HepG2 (cell line): ENCODE data around the gene PPP1R1A. TPM values are rescaled to one million over a fixed set of nuclear protein-coding genes. Genes with fewer than 3 reads are reported as not detected.

Experiments
- ATAC-seq: fragments of 200-7000 bp; cut with Tn5 transposase; 3 replicates; pipeline ENCODE4 v1.9.1; 2020; ENCODE audit warnings: mild to moderate bottlenecking, moderate library complexity
- BruUV-seq: library from RNA; stranded (reverse); fragments of 400-500 nt; replicated peaks from 2 replicates; lab custom pipeline; 2021; lab: Mats Ljungman, UMichigan
- CTCF ChIA-PET: fragments of 300-600 bp; formaldehyde crosslinking; extraction: SDS; loops from one replicate; lab custom pipeline; 2021; ENCODE audit warnings: low total read pairs, inconsistent platforms, low intra/inter-chr PET ratio; lab: Yijun Ruan, JAX
- POLR2A ChIA-PET: fragments of 350-600 bp; sonication (Branson Sonifier 250); formaldehyde crosslinking; loops from one replicate; lab custom pipeline; 2020; ENCODE audit warnings: antibody characterized with exemption, inconsistent platforms; lab: Yijun Ruan, JAX
- DNase-seq: peaks from one replicate; pipeline ENCODE4 v3.0.0-alpha.2; 2015; ENCODE audit warnings: low spot score
- FAIRE-seq: peaks from 3 replicates; lab custom pipeline; 2011; peaks lifted over from hg19 to GRCh38; lab: Jason Lieb, UNC
- H2AFZ ChIP-seq: one replicate; pipeline ENCODE4 v1.6.1; 2011; ENCODE audit warnings: low read length, inconsistent platforms
- H3K27ac ChIP-seq: fragments of 300-600 bp; 3 replicates; pipeline ENCODE4 v1.8.0; 2011; ENCODE audit warnings: mixed run types, mild to moderate bottlenecking, mixed read lengths, low read length, inconsistent platforms; ENCODE audit not compliant: insufficient read depth; ENCODE audit errors: extremely low read length
- H3K27me3 ChIP-seq, 2 experiments: fragments of 200-600 bp in 1 of 2; 2 replicates in 1 of 2; 3 replicates in 1 of 2; pipeline versions ENCODE4 v1.6.0 to v1.8.0; 2011; ENCODE audit warnings: low read length in 2 of 2, mild to moderate bottlenecking in 2 of 2, moderate library complexity in 2 of 2, inconsistent platforms in 1 of 2; ENCODE audit not compliant: insufficient read depth in 2 of 2, control insufficient read depth in 1 of 2
- H3K36me3 ChIP-seq, 2 experiments: fragments of 200-600 bp in 1 of 2; replicated peaks in 1 of 2; 2 replicates in 1 of 2; 3 replicates in 1 of 2; pipeline versions ENCODE4 v1.5.1 to v1.8.0; 2011; ENCODE audit warnings: low read length in 2 of 2, inconsistent platforms in 1 of 2; ENCODE audit not compliant: insufficient read depth in 2 of 2, control insufficient read depth in 1 of 2
- H3K4me1 ChIP-seq: 2 replicates; pipeline ENCODE4 v1.5.1; 2012; ENCODE audit warnings: low read length, inconsistent platforms; ENCODE audit not compliant: insufficient read depth
- H3K4me2 ChIP-seq: 2 replicates; pipeline ENCODE4 v1.6.0; 2011; ENCODE audit warnings: low read depth, low read length, inconsistent platforms
- H3K4me3 ChIP-seq, 3 experiments: fragments of 200-600 bp in 1 of 3; sonication (generic), shearing (Covaris generic) in 1 of 3; replicated peaks in 1 of 3; 2 replicates each; pipeline ENCODE4 v1.5.1; 2011 to 2016; ENCODE audit warnings: low read length in 3 of 3, inconsistent platforms in 2 of 3, low read depth in 2 of 3, mild to moderate bottlenecking in 2 of 3, control low read depth in 1 of 3, mixed read lengths in 1 of 3; ENCODE audit not compliant: insufficient read depth in 1 of 3
- H3K79me2 ChIP-seq: one replicate; pipeline ENCODE4 v1.6.1; 2011; ENCODE audit warnings: low read length, inconsistent platforms; ENCODE audit not compliant: insufficient read depth
- H3K9ac ChIP-seq: 2 replicates; pipeline ENCODE4 v1.6.0; 2011; ENCODE audit warnings: mild to moderate bottlenecking, low read depth, low read length, inconsistent platforms; ENCODE audit not compliant: insufficient read depth
- H3K9me3 ChIP-seq: 2 replicates; pipeline ENCODE4 v1.5.1; 2012; ENCODE audit warnings: mild to moderate bottlenecking, low read length
- H4K20me1 ChIP-seq: 2 replicates; pipeline ENCODE4 v1.6.0; 2011; ENCODE audit warnings: inconsistent platforms, mild to moderate bottlenecking, low read length, moderate library complexity; ENCODE audit not compliant: insufficient read depth
- ISL2 ChIP-seq: sonication (generic); formaldehyde crosslinking; IDR thresholded peaks from 2 replicates; pipeline ENCODE4 v1.5.0; 2020; ENCODE audit warnings: missing genetic modification reagents
- ONECUT2 ChIP-seq: sonication (generic); formaldehyde crosslinking; IDR thresholded peaks from 2 replicates; pipeline ENCODE4 v1.4.0; 2020; ENCODE audit warnings: missing genetic modification reagents
- PLSCR1 ChIP-seq: sonication (generic); formaldehyde crosslinking; IDR thresholded peaks from 2 replicates; pipeline ENCODE4 v1.5.0; 2020; ENCODE audit warnings: missing genetic modification reagents, mild to moderate bottlenecking, borderline replicate concordance
- SAFB2 ChIP-seq: sonication (generic); formaldehyde crosslinking; IDR thresholded peaks from 2 replicates; pipeline ENCODE4 v1.5.1; 2020; ENCODE audit warnings: missing genetic modification reagents, low read depth, mild to moderate bottlenecking, borderline replicate concordance
- SRF ChIP-seq: IDR thresholded peaks from 2 replicates; pipeline ENCODE4 v1.6.1; 2011; ENCODE audit warnings: mild to moderate bottlenecking, low read depth, low read length, moderate library complexity
- TBX2 ChIP-seq: sonication (generic); formaldehyde crosslinking; IDR thresholded peaks from 2 replicates; pipeline ENCODE4 v1.5.0; 2020; ENCODE audit warnings: missing genetic modification reagents, mild to moderate bottlenecking, borderline replicate concordance
- TEAD3 ChIP-seq: optimal IDR thresholded peaks from 2 replicates; pipeline ENCODE3; 2016; ENCODE audit warnings: borderline replicate concordance
- THAP8 ChIP-seq: sonication (generic); formaldehyde crosslinking; IDR thresholded peaks from 2 replicates; pipeline ENCODE4 v1.5.1; 2020; ENCODE audit warnings: missing genetic modification reagents, mild to moderate bottlenecking, borderline replicate concordance
- TOPORS ChIP-seq: sonication (generic); formaldehyde crosslinking; IDR thresholded peaks from 2 replicates; pipeline ENCODE4 v1.8.0; 2023; ENCODE audit warnings: mild to moderate bottlenecking, missing genetic modification reagents
- ZBTB46 ChIP-seq: sonication (generic); formaldehyde crosslinking; IDR thresholded peaks from 2 replicates; pipeline ENCODE4 v1.4.0; 2020; ENCODE audit warnings: mild to moderate bottlenecking, missing genetic modification reagents, borderline replicate concordance
- ZNF446 ChIP-seq: sonication (generic); formaldehyde crosslinking; IDR thresholded peaks from 2 replicates; pipeline ENCODE4 v1.5.0; 2020; ENCODE audit warnings: mild to moderate bottlenecking, missing genetic modification reagents
- ZNF451 ChIP-seq: sonication (generic); formaldehyde crosslinking; IDR thresholded peaks from 2 replicates; pipeline ENCODE4 v1.5.0; 2020; ENCODE audit warnings: mild to moderate bottlenecking, missing genetic modification reagents
- ZNF770 ChIP-seq: sonication (generic); formaldehyde crosslinking; IDR thresholded peaks from 2 replicates; pipeline ENCODE4 v1.5.0; 2020; ENCODE audit warnings: mild to moderate bottlenecking, missing genetic modification reagents
- WGBS: methylation state at CpG from one replicate; pipeline ENCODE4 v1.1.6; 2017; ENCODE audit warnings: low lambda C conversion rate; 5-methylcytosine and 5-hydroxymethylcytosine counted together
- in situ Hi-C: cut with HindIII; loops from 2 replicates; pipeline ENCODE4 v1.10.0; 2017; ENCODE audit warnings: low pct_unique_long_range_greater_than_20kb; ENCODE audit not compliant: extremely low pct_ligation_motif_present
- intact Hi-C: fragments of 100-400 bp; cut with micrococcal nuclease; formaldehyde crosslinking; loops from one replicate; pipeline ENCODE4 v1.10.0; 2022; ENCODE audit not compliant: unreplicated experiment
- polyA plus RNA-seq, 8 experiments: library from polyadenylated mRNA; depleted of rRNA in 3 of 8; stranded (reverse) in 7 of 8; unstranded in 1 of 8; fragments of >200 nt; fragmentation: Illumina TruSeq in 4 of 8; extraction: Trizol in 4 of 8; gene quantifications; 2 replicates each; pipeline versions ENCODE4 v1.2.1 to v1.2.3, GENCODE V29; 2011 to 2016; ENCODE audit warnings: low read depth in 4 of 8, missing spikeins in 1 of 8, mixed read lengths in 1 of 8; ENCODE audit not compliant: insufficient read depth in 1 of 8
- total RNA-seq, 5 experiments: library from RNA; depleted of rRNA; stranded (reverse); fragments of >200 nt; fragmentation: Illumina TruSeq; extraction: Trizol; gene quantifications; 2 replicates each; pipeline ENCODE4 v1.2.3, GENCODE V29; 2016; ENCODE audit warnings: low read depth in 1 of 5

Gene PPP1R1A
- total and polyA plus RNA-seq, 2 of the 13 experiments (the other 11 are each of a cell fraction or from before 2014, with no cell fraction given), result 0.20 TPM; not detected in 1

- no peak for TF ChIP-seq PLSCR1 (CRISPR knock-in tag)
- TF ChIP-seq THAP8 (CRISPR knock-in tag), result no peak
- TF ChIP-seq ZNF451 (CRISPR knock-in tag), result no peak
- no peak for TF ChIP-seq ZNF446 (CRISPR knock-in tag)
- TF ChIP-seq ISL2, result no peak
- TF ChIP-seq SRF, result no peak
- no peak for TF ChIP-seq TOPORS (CRISPR knock-in tag)
These were observed at the start of gene PPP1R1A (continued) for GRCh38 chr12:54588110-54588889.

GRCh38 chr12:54634795-54635194 is 46.3 kb upstream of the PPP1R1A start, which contains the start of gene LACRT:
LACRT (minus strand) TSS chr12:54634895; CDS start chr12:54634841, 54 bp downstream.
- Histone ChIP-seq H3K4me1 (no peaks in the 10 kb centered on the region), H3K4me3 (no peak within 1 kb of the TSS), H3K9me3 (no peaks in the 10 kb centered on the region), H3K4me2 (no peak within 1 kb of the TSS), H3K36me3 (no peaks in the 10 kb centered on the region), H2AFZ (no peak within 1 kb of the TSS), H4K20me1 (no peaks in the 10 kb centered on the region), H3K9ac (no peak within 1 kb of the TSS), H3K27me3 (peaks cover 3 to 15% of the 10 kb centered on the region in 2 experiments; a peak in 4 of 5 replicates), H3K27ac (no peak within 1 kb of the TSS), H3K79me2 (no peaks in the 10 kb centered on the region)
- WGBS, result 8% methylated on average over 2 of the region's 2 CpGs
- no peak for ATAC-seq
- in situ Hi-C loops (no loop called here), intact Hi-C loops (no loop called here)
- no peak for TF ChIP-seq SAFB2 (CRISPR knock-in tag)
- TF ChIP-seq ZNF770 (CRISPR knock-in tag), result no peak
- TF ChIP-seq ZBTB46 (CRISPR knock-in tag), result no peak
- no peak for TF ChIP-seq TEAD3 (CRISPR knock-in tag)
- no peak for TF ChIP-seq ONECUT2 (CRISPR knock-in tag)
- TF ChIP-seq TBX2 (CRISPR knock-in tag), result no peak
- CTCF ChIA-PET, result no interaction called here
- DNase-seq, result no peak
- POLR2A ChIA-PET, result no interaction called here
- FAIRE-seq, result no peak
- no TSS peak for BruUV-seq
